Keratinocyte (primary cell): Measurements from ENCODE around the gene ZC2HC1B. TPM values are rescaled to one million over a fixed set of nuclear protein-coding genes. Genes with fewer than 3 reads are reported as not detected.

Experiments used
- DNase-seq: peaks from one replicate; pipeline ENCODE4 v3.0.0-alpha.2; 2011; ENCODE audit warnings: low read depth, missing footprints, low spot score
- FAIRE-seq: peaks from 2 replicates; lab custom pipeline; 2011; peaks lifted over from hg19 to GRCh38; lab: Jason Lieb, UNC
- H2AFZ ChIP-seq: 2 replicates; pipeline ENCODE4 v1.6.0; 2012; ENCODE audit warnings: low read length, control low read depth, inconsistent platforms; ENCODE audit not compliant: control insufficient read depth
- H3K27ac ChIP-seq: 2 replicates; pipeline ENCODE4 v1.5.1; 2011; ENCODE audit warnings: low read length; ENCODE audit not compliant: control insufficient read depth, insufficient read depth
- H3K27me3 ChIP-seq: 3 replicates; pipeline ENCODE4 v1.6.0; 2011; ENCODE audit warnings: low read length; ENCODE audit not compliant: control insufficient read depth, insufficient read depth; ENCODE audit errors: extremely low read depth
- H3K36me3 ChIP-seq, 2 experiments: 2 replicates in 1 of 2; 3 replicates in 1 of 2; pipeline ENCODE4 v1.5.1; 2011; ENCODE audit warnings: low read length in 2 of 2, mild to moderate bottlenecking in 1 of 2; ENCODE audit not compliant: control insufficient read depth in 2 of 2, insufficient read depth in 2 of 2; ENCODE audit errors: extremely low read depth in 1 of 2
- H3K4me1 ChIP-seq: 3 replicates; pipeline ENCODE4 v1.5.1; 2011; ENCODE audit warnings: low read length; ENCODE audit not compliant: control insufficient read depth, insufficient read depth; ENCODE audit errors: extremely low read depth
- H3K4me2 ChIP-seq: 3 replicates; pipeline ENCODE4 v1.6.0; 2011; ENCODE audit warnings: low read depth, low read length; ENCODE audit not compliant: control insufficient read depth, insufficient read depth; ENCODE audit errors: extremely low read depth
- H3K4me3 ChIP-seq, 3 experiments: fragments of 200-600 bp in 1 of 3; sonication (generic) in 1 of 3; 2 replicates in 2 of 3; 3 replicates in 1 of 3; pipeline ENCODE4 v1.5.1; 2011 to 2016; ENCODE audit warnings: low read length in 3 of 3, mild to moderate bottlenecking in 3 of 3, control low read depth in 2 of 3, inconsistent platforms in 1 of 3, low read depth in 1 of 3, mixed read lengths in 1 of 3, mixed run types in 1 of 3, moderate library complexity in 1 of 3; ENCODE audit not compliant: control insufficient read depth in 2 of 3, insufficient read depth in 2 of 3; ENCODE audit errors: extremely low read depth in 1 of 3
- H3K79me2 ChIP-seq: 2 replicates; pipeline ENCODE4 v1.6.0; 2012; ENCODE audit warnings: low read length; ENCODE audit not compliant: control insufficient read depth, insufficient read depth
- H3K9ac ChIP-seq: 3 replicates; pipeline ENCODE4 v1.6.0; 2011; ENCODE audit warnings: low read length; ENCODE audit not compliant: control insufficient read depth, insufficient read depth; ENCODE audit errors: extremely low read depth
- H3K9me1 ChIP-seq: 3 replicates; pipeline ENCODE4 v1.6.0; 2011; ENCODE audit warnings: low read length; ENCODE audit not compliant: control insufficient read depth, insufficient read depth; ENCODE audit errors: extremely low read depth
- H3K9me3 ChIP-seq: 2 replicates; pipeline ENCODE4 v1.5.1; 2012; ENCODE audit warnings: low read depth, low read length; ENCODE audit not compliant: control insufficient read depth
- H4K20me1 ChIP-seq: 3 replicates; pipeline ENCODE4 v1.6.0; 2011; ENCODE audit warnings: low read length; ENCODE audit not compliant: control insufficient read depth, insufficient read depth; ENCODE audit errors: extremely low read depth
- CTCF ChIP-seq, 3 experiments: IDR thresholded peaks in 1 of 3; conservative IDR thresholded peaks in 1 of 3; optimal IDR thresholded peaks in 1 of 3; 2 replicates in 2 of 3; 3 replicates in 1 of 3; pipeline versions ENCODE3 to v1.5.1; 2011; ENCODE audit warnings: low read length in 3 of 3, mild to moderate bottlenecking in 3 of 3, moderate library complexity in 2 of 3, control low read depth in 1 of 3, inconsistent platforms in 1 of 3; ENCODE audit not compliant: insufficient read depth in 2 of 3; ENCODE audit errors: extremely low read depth in 1 of 3
- EZH2 ChIP-seq: IDR thresholded peaks from one replicate; pipeline ENCODE4 v1.6.1; 2012; ENCODE audit warnings: inconsistent platforms, mild to moderate bottlenecking, low read length, moderate library complexity
- dilution Hi-C: fragments of 300-500 bp; cut with MboI; formaldehyde crosslinking; loops from one replicate; pipeline ENCODE4 v1.7.0; 2020; ENCODE audit warnings: low sequenced_read_pairs; ENCODE audit not compliant: extremely low pct_ligation_motif_present
- polyA plus RNA-seq, 5 experiments: library from polyadenylated mRNA; depleted of rRNA in 3 of 5; stranded (reverse) in 3 of 5; stranded (forward) in 1 of 5; unstranded in 1 of 5; fragments of >200 nt; gene quantifications; 1 replicate in 1 of 5; 2 replicates in 3 of 5; 3 replicates in 1 of 5; pipeline versions ENCODE4 v1.2.1 to v1.2.3, GENCODE V29; 2011 to 2012; ENCODE audit warnings: missing spikeins in 2 of 5, low read depth in 1 of 5, low replicate concordance in 1 of 5

The ZC2HC1B gene
- polyA plus RNA-seq, 1 donor (not counting 4 experiments of a cell fraction or from before 2014, with no cell fraction given): not detected

DNA sequence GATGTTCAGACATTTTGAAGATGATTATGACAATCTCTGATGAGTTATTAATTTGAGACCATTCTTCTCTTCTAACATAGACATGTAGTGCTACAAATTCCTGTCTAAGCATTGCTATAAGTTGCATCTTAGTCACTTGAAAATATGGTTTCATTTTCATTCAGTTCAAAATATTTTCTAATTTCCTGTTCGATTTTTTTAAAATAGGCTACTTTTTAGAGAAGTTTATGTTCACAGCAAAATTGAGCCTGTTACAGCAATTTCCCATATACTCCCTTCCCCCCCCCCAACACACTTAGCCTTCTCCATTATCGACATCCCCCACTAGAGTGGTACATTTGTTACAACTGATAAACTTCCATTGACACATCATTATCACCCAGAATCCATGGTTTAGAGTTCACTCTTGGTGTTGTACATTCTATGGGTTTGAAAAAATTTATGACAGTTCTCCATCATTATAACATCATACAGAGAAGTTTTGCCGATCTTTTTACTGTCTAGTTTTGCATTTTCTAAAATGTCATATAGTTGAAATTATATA lies 112.6 kb downstream of the ZC2HC1B start:
- DNase-seq: no peak
- H3K27me3 ChIP-seq: no peaks in the 10 kb centered on the region
- dilution Hi-C loops: no loop called here
- no peaks in the 10 kb centered on the region for H3K36me3 ChIP-seq
- H3K27ac ChIP-seq: no peak overlapping the region
- H3K4me3 ChIP-seq: no peak overlapping the region
- no peaks in the 10 kb centered on the region for H3K79me2 ChIP-seq
- FAIRE-seq: no peak
- no peaks in the 10 kb centered on the region for H4K20me1 ChIP-seq
- no peaks in the 10 kb centered on the region for H3K9me1 ChIP-seq
- no peaks in the 10 kb centered on the region for H3K4me1 ChIP-seq
- H2AFZ ChIP-seq: no peak overlapping the region
- H3K9ac ChIP-seq: no peak overlapping the region
- no peak overlapping the region for H3K4me2 ChIP-seq
- no peak for TF ChIP-seq EZH2
- TF ChIP-seq CTCF (optimal IDR thresholded peaks at IDR 0.05 in 1 of 3, IDR thresholded peaks at IDR 0.05 in 1 of 3, conservative IDR thresholded peaks at IDR 0.05 in 1 of 3; ENCODE audit: extremely low read depth in 1 of 3, insufficient read depth in 2 of 3, low read length in 3 of 3): no peak
- no peaks in the 10 kb centered on the region for H3K9me3 ChIP-seq

GRCh38 chr6:143980921-143981320 lies 116.6 kb downstream of the ZC2HC1B start:
- H3K9ac ChIP-seq: no peak overlapping the region
- TF ChIP-seq CTCF (optimal IDR thresholded peaks at IDR 0.05 in 1 of 3, IDR thresholded peaks at IDR 0.05 in 1 of 3, conservative IDR thresholded peaks at IDR 0.05 in 1 of 3; ENCODE audit: extremely low read depth in 1 of 3, insufficient read depth in 2 of 3, low read length in 3 of 3): no peak
- no peak for TF ChIP-seq EZH2
- FAIRE-seq: no peak
- no peak overlapping the region for H2AFZ ChIP-seq
- no peak for DNase-seq
- no peaks in the 10 kb centered on the region for H3K27me3 ChIP-seq
- no peak overlapping the region for H3K4me3 ChIP-seq
- no peaks in the 10 kb centered on the region for H3K9me1 ChIP-seq
- dilution Hi-C loops: no loop called here
- H4K20me1 ChIP-seq: no peaks in the 10 kb centered on the region
- H3K9me3 ChIP-seq: no peaks in the 10 kb centered on the region
- no peaks in the 10 kb centered on the region for H3K79me2 ChIP-seq
- H3K4me1 ChIP-seq: no peaks in the 10 kb centered on the region
- no peak overlapping the region for H3K27ac ChIP-seq
- no peaks in the 10 kb centered on the region for H3K36me3 ChIP-seq
- H3K4me2 ChIP-seq: no peak overlapping the region
